ENCODE measurements around the gene PRKAG1.

DNA sequence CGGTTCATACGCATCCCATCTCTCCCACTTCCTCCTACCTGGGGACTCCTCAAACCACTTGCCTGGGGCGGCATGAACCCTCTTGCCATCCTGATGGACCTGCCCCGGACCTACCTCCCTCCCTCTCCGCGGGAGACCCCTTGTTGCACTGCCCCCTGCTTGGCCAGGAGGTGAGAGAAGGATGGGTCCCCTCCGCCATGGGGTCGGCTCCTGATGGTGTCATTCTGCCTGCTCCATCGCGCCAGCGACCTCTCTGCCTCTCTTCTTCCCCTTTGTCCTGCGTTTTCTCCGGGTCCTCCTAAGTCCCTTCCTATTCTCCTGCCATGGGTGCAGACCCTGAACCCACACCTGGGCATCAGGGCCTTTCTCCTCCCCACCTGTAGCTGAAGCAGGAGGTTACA is 36.8 kb downstream of the PRKAG1 start:
- no peak for TF ChIP-seq REST (tag by site-specific recombination; IDR thresholded peaks at IDR 0.05)
- no peak for TF ChIP-seq ZNF658 (tag by site-specific recombination; IDR thresholded peaks at IDR 0.05)
- no peak for TF ChIP-seq TSHZ1 (tag by site-specific recombination; IDR thresholded peaks at IDR 0.05; ENCODE audit: borderline replicate concordance)

Data from HEK293 (cell line).